Aorta (tissue), 5 donors: ENCODE results near the gene PKNOX2. TPM values are rescaled to one million over a fixed set of nuclear protein-coding genes. Genes with fewer than 3 reads are reported as not detected.

Experiments
- ATAC-seq: fragments of 200-7000 bp; cut with Tn5 transposase; one replicate; pipeline ENCODE4 v1.9.1; 2022; ENCODE audit warnings: moderate library complexity; ENCODE audit not compliant: low FRiP score
- DNase-seq, 2 donors: peaks; one replicate each; pipeline ENCODE4 v3.0.0-alpha.2; 2020
- H3K27ac ChIP-seq, 2 donors: one replicate each; pipeline ENCODE4 v1.5.1; 2013; ENCODE audit warnings: low read length in 2 of 2, mild to moderate bottlenecking in 2 of 2, moderate library complexity in 2 of 2, control low read depth in 1 of 2, inconsistent platforms in 1 of 2, low read depth in 1 of 2
- H3K27me3 ChIP-seq, 2 donors: one replicate each; pipeline ENCODE4 v1.6.1; 2013; ENCODE audit warnings: control low read depth in 1 of 2, low read length in 1 of 2, mild to moderate bottlenecking in 1 of 2, moderate library complexity in 1 of 2; ENCODE audit not compliant: insufficient read depth in 2 of 2, control insufficient read depth in 1 of 2
- H3K36me3 ChIP-seq, 2 donors: one replicate each; pipeline ENCODE4 v1.6.1; 2013; ENCODE audit warnings: control low read depth in 1 of 2, low read length in 1 of 2, mild to moderate bottlenecking in 1 of 2; ENCODE audit not compliant: insufficient read depth in 2 of 2, control insufficient read depth in 1 of 2
- H3K4me1 ChIP-seq, 2 donors: one replicate each; pipeline ENCODE4 v1.6.1; 2013; ENCODE audit warnings: low read length in 2 of 2, control low read depth in 1 of 2, mild to moderate bottlenecking in 1 of 2, moderate library complexity in 1 of 2; ENCODE audit not compliant: insufficient read depth in 2 of 2, control insufficient read depth in 1 of 2
- H3K4me3 ChIP-seq, 2 donors: one replicate each; pipeline ENCODE4 v1.5.1; 2013; ENCODE audit warnings: low read length in 2 of 2, control low read depth in 1 of 2, mild to moderate bottlenecking in 1 of 2
- H3K9me3 ChIP-seq: one replicate; pipeline ENCODE4 v1.6.1; 2013; ENCODE audit warnings: mild to moderate bottlenecking, low read length; ENCODE audit not compliant: control insufficient read depth
- WGBS, 2 donors: extraction: QIAGEN DNeasy Blood & Tissue Kit; methylation state at CpG; one replicate each; pipeline ENCODE4 v1.1.7; 2013; 5-methylcytosine and 5-hydroxymethylcytosine counted together
- intact Hi-C, 2 donors: fragments of 100-400 bp; cut with DNase I; formaldehyde crosslinking; loops; one replicate each; pipeline versions ENCODE4 v1.14.2 to v1.15.0; 2022
- polyA plus RNA-seq, 2 donors: library from polyadenylated mRNA; stranded (reverse); fragments of 200-250 nt; gene quantifications; one replicate each; pipeline ENCODE4 v1.2.3, GENCODE V29; 2013
- total RNA-seq, 2 donors: library from RNA; stranded (reverse); fragmentation: NEBNext Ultra II Directional; extraction: Animal tissue kit (Norgen Biotek cat#: 25700); gene quantifications; one replicate each; pipeline ENCODE4 v1.2.1, GENCODE V29; 2021
- donor health status: healthy with polysubstance abuse.
- donor health status: Bipolar disorder and iron deficiency.
- donor health status: DM: no; HTN: no; CAD: no.
- donor health status: DM: no; HTN: no; CAD: no.
- donor health status: DM: yes; HTN: yes; CAD: no.

PKNOX2 gene
- total and polyA plus RNA-seq, 4 donors, result 1.8 to 19.8 (median 5.8) TPM

DNA sequence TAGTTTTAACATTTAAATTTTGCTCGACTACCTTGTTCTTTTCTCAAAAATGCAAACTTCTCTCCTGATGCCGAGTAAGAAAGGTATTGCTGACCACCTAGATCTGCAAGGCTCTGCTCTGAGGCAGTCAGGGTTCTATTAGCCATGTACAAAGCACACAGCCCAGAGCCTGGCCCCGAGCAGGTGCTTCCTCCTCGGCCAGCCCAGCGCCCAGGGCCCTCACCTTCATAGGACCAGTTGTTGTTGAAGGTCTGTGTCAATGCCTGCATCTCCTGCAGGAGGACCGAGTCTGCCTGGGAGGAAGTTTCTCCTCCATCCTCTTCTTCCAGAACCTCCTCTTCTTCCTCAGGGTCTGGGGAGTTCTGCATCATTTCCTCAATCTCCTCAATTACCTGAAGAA, 295.7 kb downstream of the PKNOX2 start:
- Histone ChIP-seq H3K4me1 (peaks cover 0 to 2% of the 10 kb centered on the region in 2 donors), H3K27me3 (no peaks in the 10 kb centered on the region), H3K36me3 (peaks cover 2 to 3% of the 10 kb centered on the region in 2 donors), H3K9me3 (no peaks in the 10 kb centered on the region), H3K4me3 (no peak overlapping the region), H3K27ac (no peak overlapping the region)
- ATAC-seq (no peak), DNase-seq (no peak)
- WGBS, 2 donors, result 91 to 93% methylated on average over 6 of the region's 6 CpGs
- intact Hi-C loops, result no loop called here

GRCh38 chr11:125463590-125464269, 299.2 kb downstream of the PKNOX2 start:
- Histone ChIP-seq H3K27me3 (no peaks in the 10 kb centered on the region), H3K36me3 (peaks cover 3 to 4% of the 10 kb centered on the region in 2 donors), H3K4me1 (peaks cover 0 to 2% of the 10 kb centered on the region in 2 donors), H3K27ac (peak overlapping the region in 1 of 2 donors; percentile 32), H3K9me3 (no peaks in the 10 kb centered on the region), H3K4me3 (no peak overlapping the region)
- 52 to 59% methylated on average over 5 of the region's 5 CpGs for WGBS, 2 donors
- ATAC-seq, result peak; percentile 59
- no peak for DNase-seq
- intact Hi-C loops, result no loop called here

GRCh38 chr11:125464270-125464662, 299.7 kb downstream of the PKNOX2 start:
- Histone ChIP-seq H3K27ac (no peak overlapping the region), H3K27me3 (no peaks in the 10 kb centered on the region), H3K4me3 (no peak overlapping the region), H3K36me3 (peaks cover 3 to 6% of the 10 kb centered on the region in 2 donors), H3K4me1 (peaks cover 0 to 4% of the 10 kb centered on the region in 2 donors), H3K9me3 (no peaks in the 10 kb centered on the region)
- ATAC-seq (no peak), DNase-seq (no peak)
- 68 to 78% methylated on average over 4 of the region's 4 CpGs for WGBS, 2 donors
- intact Hi-C loops, result no loop called here

- 93 to 94% methylated on average over 8 of the region's 8 CpGs for WGBS, 2 donors
- H3K36me3 ChIP-seq, result peaks cover 3 to 6% of the 10 kb centered on the region in 2 donors
- no peak for ATAC-seq
- no peak for DNase-seq
- no peaks in the 10 kb centered on the region for H3K27me3 ChIP-seq
- H3K27ac ChIP-seq, result no peak overlapping the region
- no peak overlapping the region for H3K4me3 ChIP-seq
- peaks cover 0 to 4% of the 10 kb centered on the region in 2 donors for H3K4me1 ChIP-seq
- no peaks in the 10 kb centered on the region for H3K9me3 ChIP-seq
- intact Hi-C loops, result no loop called here
Measured at GRCh38 chr11:125464666-125465065, 300.1 kb downstream of the PKNOX2 start.

DNA sequence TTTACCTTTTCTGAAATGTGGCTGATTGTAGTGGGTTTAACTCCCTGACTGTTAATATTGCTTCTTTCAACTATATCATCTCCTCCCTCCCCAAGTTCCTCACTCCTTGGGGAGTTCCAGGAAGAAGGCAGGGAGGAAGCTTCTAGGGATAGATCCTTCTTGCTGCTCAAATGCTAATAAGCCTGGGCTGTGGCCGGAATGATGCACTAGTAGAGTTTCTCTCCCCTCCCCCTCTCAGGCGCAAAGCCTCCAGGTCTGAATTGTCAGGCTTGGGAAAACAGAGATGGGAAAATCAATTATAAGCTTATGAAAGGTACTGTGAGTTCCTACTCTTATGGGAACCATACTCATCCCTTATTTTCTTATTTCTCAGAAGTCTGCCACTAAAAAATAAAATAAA, 300.7 kb downstream of the PKNOX2 start:
- Histone ChIP-seq H3K27me3 (no peaks in the 10 kb centered on the region), H3K27ac (no peak overlapping the region), H3K36me3 (peaks cover 3 to 6% of the 10 kb centered on the region in 2 donors), H3K4me1 (peaks cover 0 to 4% of the 10 kb centered on the region in 2 donors), H3K9me3 (no peaks in the 10 kb centered on the region), H3K4me3 (no peak overlapping the region)
- intact Hi-C loops, result no loop called here
- 90 to 92% methylated on average over 2 of the region's 2 CpGs for WGBS, 2 donors
- ATAC-seq, result no peak
- DNase-seq, result no peak

DNA sequence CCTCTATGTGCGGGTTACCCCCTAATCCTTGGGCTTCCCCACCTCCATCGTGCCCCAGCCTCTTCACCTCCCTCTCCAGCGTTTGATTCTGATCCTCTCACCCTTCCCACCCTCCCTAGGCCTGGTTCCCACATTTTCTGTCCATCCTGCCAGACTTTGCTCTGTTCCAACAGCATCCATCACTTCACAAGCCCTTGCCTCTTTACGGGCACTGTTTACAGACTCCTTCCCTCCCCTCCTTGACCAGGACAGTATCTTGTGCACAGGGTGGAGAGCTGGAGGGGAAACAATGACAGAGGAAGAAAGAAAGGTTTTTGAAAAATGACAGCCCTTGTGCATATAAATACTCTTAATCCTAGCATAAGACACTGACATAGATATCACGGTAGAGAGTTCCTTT, 301.1 kb downstream of the PKNOX2 start:
- Histone ChIP-seq H3K27me3 (no peaks in the 10 kb centered on the region), H3K27ac (no peak overlapping the region), H3K4me1 (peaks cover 0 to 4% of the 10 kb centered on the region in 2 donors), H3K4me3 (no peak overlapping the region), H3K36me3 (peaks cover 3 to 5% of the 10 kb centered on the region in 2 donors), H3K9me3 (no peaks in the 10 kb centered on the region)
- WGBS, 2 donors, result 51 to 62% methylated on average over 5 of the region's 5 CpGs
- ATAC-seq (no peak), DNase-seq (no peak)
- intact Hi-C loops, result no loop called here

- ATAC-seq (no peak), DNase-seq (no peak)
- intact Hi-C loops, result no loop called here
- Histone ChIP-seq H3K36me3 (peaks cover 0 to 5% of the 10 kb centered on the region in 2 donors), H3K4me1 (peaks cover 0 to 4% of the 10 kb centered on the region in 2 donors), H3K27me3 (no peaks in the 10 kb centered on the region), H3K27ac (no peak overlapping the region), H3K4me3 (no peak overlapping the region), H3K9me3 (no peaks in the 10 kb centered on the region)
Measured at GRCh38 chr11:125468025-125468424, 303.5 kb downstream of the PKNOX2 start.

GRCh38 chr11:125468852-125469251, 304.3 kb downstream of the PKNOX2 start:
- ATAC-seq (no peak), DNase-seq (no peak)
- H3K27me3 ChIP-seq, result no peaks in the 10 kb centered on the region
- intact Hi-C loops, result no loop called here
- H3K27ac ChIP-seq, result no peak overlapping the region
- H3K36me3 ChIP-seq, result peaks cover 0 to 5% of the 10 kb centered on the region in 2 donors
- peaks cover 0 to 2% of the 10 kb centered on the region in 2 donors for H3K4me1 ChIP-seq
- 79 to 81% methylated on average over 2 of the region's 2 CpGs for WGBS, 2 donors
- H3K4me3 ChIP-seq, result no peak overlapping the region
- no peaks in the 10 kb centered on the region for H3K9me3 ChIP-seq

GRCh38 chr11:125470355-125470754, 305.8 kb downstream of the PKNOX2 start:
- Histone ChIP-seq H3K27ac (no peak overlapping the region), H3K36me3 (peaks cover 0 to 5% of the 10 kb centered on the region in 2 donors), H3K4me3 (no peak overlapping the region), H3K27me3 (no peaks in the 10 kb centered on the region), H3K4me1 (peaks cover 0 to 2% of the 10 kb centered on the region in 2 donors), H3K9me3 (no peaks in the 10 kb centered on the region)
- intact Hi-C loops, result no loop called here
- no peak for ATAC-seq
- DNase-seq, result no peak
- WGBS, 2 donors, result 95 to 97% methylated on average over 2 of the region's 2 CpGs
